Measurements from ENCODE around the gene KCTD10.
"Not testable (repeated sequence)": the region's sequence is repeated elsewhere in the genome, so short reads cannot be mapped to it uniquely, and the experiment has no call there.

KCTD10 gene

GRCh38 chr12:109473526-109474270 is 3.4 kb downstream of the KCTD10 start:
- not testable (repeated sequence) for DNase-seq (ENCODE audit: low read depth in 3 of 3)

- no peak for DNase-seq (ENCODE audit: low read depth in 3 of 3)
Measured at GRCh38 chr12:109473006-109473405, 4.1 kb downstream of the KCTD10 start.

GRCh38 chr12:109469517-109469916 is 7.6 kb downstream of the KCTD10 start:
- DNase-seq (ENCODE audit: low read depth in 3 of 3), result no peak

- no peak for DNase-seq (ENCODE audit: low read depth in 3 of 3)
Measured at GRCh38 chr12:109467978-109468676, 9.0 kb downstream of the KCTD10 start.

DNA sequence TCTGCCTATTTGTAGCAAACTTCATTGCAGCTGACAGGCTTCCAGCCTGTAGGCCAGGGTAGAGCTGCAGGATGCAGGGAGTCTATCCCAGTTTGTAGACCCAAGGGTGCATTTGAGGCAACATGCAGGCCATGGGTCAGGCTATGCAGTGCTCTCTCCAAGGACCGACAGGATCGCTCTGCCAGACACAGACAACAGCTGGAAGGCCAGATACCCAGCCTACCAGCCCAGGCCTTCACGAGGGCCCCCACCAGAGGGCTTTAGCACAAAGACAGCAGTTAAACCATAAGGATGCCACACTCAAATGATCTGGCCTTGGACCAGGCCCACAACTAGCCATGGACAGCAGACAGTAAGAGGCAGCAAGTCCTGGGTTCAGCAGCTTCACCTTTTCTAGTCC is 10.3 kb downstream of the KCTD10 start:
- DNase-seq (ENCODE audit: low read depth in 3 of 3), result no peak

DNA sequence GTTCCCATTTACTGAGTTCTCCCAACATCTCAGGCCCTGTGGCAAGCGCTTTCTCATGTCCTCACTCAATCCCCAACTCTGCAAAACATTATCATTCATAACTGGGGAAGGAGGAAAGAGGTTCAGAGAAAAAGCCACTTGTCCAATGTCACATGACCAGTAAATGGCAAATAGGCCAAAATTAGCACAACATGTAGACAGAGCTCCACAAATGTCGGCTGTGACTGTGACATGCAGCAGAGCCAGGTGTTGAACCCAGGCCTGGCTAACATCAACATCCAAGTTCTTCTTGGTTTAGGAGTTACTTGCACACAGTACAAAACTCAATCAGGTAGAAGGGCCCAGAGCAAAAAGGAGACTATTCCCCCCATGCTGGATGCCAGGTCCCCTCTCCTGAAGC is 10.8 kb downstream of the KCTD10 start:
- no peak for DNase-seq (ENCODE audit: low read depth in 3 of 3)

DNA sequence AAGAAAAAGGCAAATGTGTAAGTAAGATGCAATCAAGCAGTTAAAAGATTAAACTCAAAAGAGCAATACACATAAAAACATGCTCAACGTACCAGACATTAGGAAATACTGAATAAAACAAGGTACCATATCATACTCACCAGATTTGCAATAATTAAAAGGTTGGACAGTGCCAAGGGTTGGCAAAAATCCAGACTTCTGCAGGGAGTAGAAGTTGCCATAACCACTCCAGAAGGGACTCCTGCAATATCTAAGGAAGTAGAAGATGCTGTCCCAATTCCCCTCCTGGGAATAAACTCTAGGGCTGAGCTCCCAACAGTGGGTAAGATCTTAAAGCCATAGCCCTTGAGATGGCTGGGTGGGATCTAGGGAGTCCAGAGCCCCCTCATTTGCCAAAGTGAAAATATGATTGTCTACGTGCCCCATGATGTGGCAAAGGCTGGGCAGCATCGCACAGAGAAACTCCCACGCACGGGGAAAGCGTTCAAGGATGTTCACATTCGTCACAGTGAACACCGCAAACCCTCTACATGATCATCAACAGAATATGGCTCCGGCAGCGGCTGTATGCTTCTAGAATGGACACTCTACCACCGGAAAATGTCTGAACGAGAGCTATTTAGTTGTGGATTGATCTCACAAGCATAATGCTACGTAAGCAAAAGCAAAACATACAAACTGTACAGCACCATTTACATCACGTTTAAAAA is 12.3 kb downstream of the KCTD10 start:
- DNase-seq (ENCODE audit: low read depth in 3 of 3), result no peak

GRCh38 chr12:109463756-109464155 is 13.3 kb downstream of the KCTD10 start:
- DNase-seq (ENCODE audit: low read depth in 3 of 3), result no peak

- no peak for DNase-seq (ENCODE audit: low read depth in 3 of 3)
Measured at GRCh38 chr12:109462868-109463692, 14.0 kb downstream of the KCTD10 start.

DNA sequence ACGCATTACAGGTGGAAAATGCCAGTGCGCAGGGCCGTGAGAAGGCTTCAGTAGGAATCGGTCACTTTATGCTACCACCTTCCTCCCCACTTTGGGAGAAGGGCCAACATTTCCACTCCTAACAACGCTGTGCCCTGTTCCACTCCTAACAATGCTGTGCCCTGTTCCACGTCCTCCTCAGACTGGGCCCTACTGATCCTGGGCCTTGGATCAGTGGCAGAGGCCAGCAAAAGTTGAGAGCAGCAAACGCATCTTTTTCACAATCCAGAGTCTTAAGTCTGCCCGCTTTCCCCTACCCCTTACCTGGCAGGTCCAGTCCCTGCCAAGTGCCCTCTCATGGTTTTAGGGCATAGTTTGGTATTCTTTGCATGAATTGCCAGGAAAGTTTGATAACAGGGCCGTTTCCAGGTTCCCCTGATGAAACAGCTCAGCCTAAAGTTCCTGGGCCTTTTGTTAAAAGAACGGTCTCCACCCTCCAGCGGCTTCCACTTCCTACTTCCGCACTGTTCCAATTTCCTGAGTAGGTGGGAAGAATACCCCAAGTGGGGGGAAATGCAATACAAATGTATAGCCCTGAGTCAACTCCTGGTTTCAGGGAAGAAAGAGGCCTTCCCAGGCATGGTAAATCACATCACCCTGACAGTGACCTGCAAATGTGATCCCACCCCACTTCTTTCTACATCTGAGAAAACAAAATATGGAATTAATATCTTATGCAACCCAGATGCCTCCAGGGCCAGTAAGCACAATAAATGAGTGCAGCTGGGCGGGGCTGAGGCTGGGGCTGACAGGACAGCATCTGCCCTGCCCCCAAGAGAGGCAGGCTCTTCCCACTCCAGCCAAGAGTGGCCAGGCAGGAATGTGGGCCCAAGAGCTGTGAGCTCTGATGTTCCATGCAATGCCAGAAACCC is 15.0 kb downstream of the KCTD10 start:
- no peak for DNase-seq (ENCODE audit: low read depth in 3 of 3)

- no peak for DNase-seq (ENCODE audit: low read depth in 3 of 3)
Measured at GRCh38 chr12:109461049-109461845, 15.9 kb downstream of the KCTD10 start.

- no peak for DNase-seq (ENCODE audit: low read depth in 3 of 3)
Measured at GRCh38 chr12:109460538-109460937, 16.6 kb downstream of the KCTD10 start.

- DNase-seq (ENCODE audit: low read depth in 3 of 3), result no peak
Measured at GRCh38 chr12:109459247-109459646, 17.9 kb downstream of the KCTD10 start.

DNA sequence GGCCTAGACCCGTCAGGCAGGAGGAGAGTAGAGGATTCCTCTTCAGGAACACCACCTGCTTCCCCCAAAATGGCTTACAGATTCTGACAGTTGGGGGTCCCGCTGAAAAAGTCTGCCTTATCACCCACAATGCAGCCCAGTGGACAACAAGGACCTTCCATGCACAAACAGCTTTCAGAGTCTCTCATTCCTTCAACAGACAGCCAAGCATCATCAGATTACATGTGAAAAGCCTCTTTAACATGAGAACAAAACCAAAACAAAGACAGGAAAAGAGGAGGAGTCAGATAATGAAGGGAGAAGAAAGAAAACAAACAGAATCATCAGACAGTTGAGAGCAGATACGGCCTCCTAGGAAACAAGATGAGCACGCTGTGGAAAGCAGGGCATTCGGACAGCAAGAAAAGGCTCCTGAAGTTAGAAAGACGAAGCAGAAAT is 18.3 kb downstream of the KCTD10 start:
- no peak for DNase-seq (ENCODE audit: low read depth in 3 of 3)

- no peak for DNase-seq (ENCODE audit: low read depth in 3 of 3)
Measured at GRCh38 chr12:109458086-109458485, 19.0 kb downstream of the KCTD10 start.

- no peak for DNase-seq (ENCODE audit: low read depth in 3 of 3)
Measured at GRCh38 chr12:109455706-109456105, 21.4 kb downstream of the KCTD10 start.

DNA sequence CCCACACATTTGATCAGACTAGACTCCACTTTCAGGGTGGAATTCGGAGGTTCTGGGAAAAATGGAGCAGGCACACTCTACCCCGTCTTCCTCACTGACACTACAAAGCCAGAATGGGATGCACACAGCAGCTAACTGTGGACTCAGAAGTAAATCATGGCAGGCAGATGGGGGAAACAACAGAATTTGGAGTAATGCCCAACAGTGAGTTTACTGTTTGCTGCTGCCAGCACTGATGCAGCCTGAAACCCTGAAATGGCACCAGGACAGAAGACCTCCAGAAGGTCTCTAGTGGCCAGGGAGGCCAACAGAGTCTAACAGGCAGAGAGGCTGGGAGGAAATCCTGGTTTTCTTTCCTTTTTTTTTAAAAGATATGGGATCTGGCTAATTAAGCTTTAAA is 24.6 kb downstream of the KCTD10 start:
- no peak for DNase-seq (ENCODE audit: low read depth in 3 of 3)

- no peak for DNase-seq (ENCODE audit: low read depth in 3 of 3)
Measured at GRCh38 chr12:109451400-109451799, 25.7 kb downstream of the KCTD10 start.

DNA sequence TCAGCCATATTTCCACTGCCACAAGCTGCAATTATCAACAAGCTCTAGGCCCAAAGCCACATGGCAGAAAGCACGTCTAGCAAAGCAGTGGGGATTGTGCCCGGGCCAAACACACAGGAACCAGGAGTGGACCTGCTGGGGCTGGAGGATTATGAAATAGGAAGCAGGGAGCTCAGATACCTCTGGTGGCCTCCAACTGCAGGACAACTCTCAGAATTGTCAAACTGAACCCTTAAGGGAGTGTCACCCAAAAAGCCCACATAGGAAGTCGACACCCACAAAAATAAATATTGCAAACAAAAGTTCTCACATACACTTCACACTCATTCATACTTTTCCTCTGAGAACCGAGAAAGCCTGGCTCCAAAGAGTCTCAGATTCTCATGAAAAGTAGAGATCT is 26.1 kb downstream of the KCTD10 start:
- DNase-seq (ENCODE audit: low read depth in 3 of 3), result no peak

Data from stimulated activated CD4-positive, alpha-beta T cell treated with anti-CD3 and anti-CD28 coated beads, TNF-alpha, amount 100 ng/mL, for 4 hours (primary cell).